HCT116 (cell line): ENCODE results near the gene ZNF330.

Source experiments
- CTCF ChIP-seq, 3 experiments: fragments of 200-600 bp in 1 of 3; sonication (generic) in 1 of 3; IDR thresholded peaks in 2 of 3; conservative IDR thresholded peaks in 1 of 3; 2 replicates each; pipeline ENCODE4 v1.5.1; 2012 to 2017; ENCODE audit warnings: low read depth in 2 of 3, low read length in 2 of 3, antibody characterized with exemption in 1 of 3, borderline replicate concordance in 1 of 3, control low read depth in 1 of 3, mild to moderate bottlenecking in 1 of 3, mixed read lengths in 1 of 3, mixed run types in 1 of 3, moderate library complexity in 1 of 3; ENCODE audit not compliant: insufficient read depth in 1 of 3
- POLR2A ChIP-seq: IDR thresholded peaks from 2 replicates; pipeline ENCODE4 v1.7.0; 2011; ENCODE audit warnings: borderline replicate concordance; ENCODE audit not compliant: insufficient read depth, insufficient read length; ENCODE audit errors: extremely low read depth
- REST ChIP-seq: IDR thresholded peaks from 2 replicates; pipeline ENCODE4 v1.6.1; 2012; ENCODE audit warnings: low read depth

GRCh38 chr4:141248486-141248885 is 27.8 kb downstream of the ZNF330 start:
- TF ChIP-seq REST, result no peak
- no peak for TF ChIP-seq CTCF (IDR thresholded peaks at IDR 0.05 in 2 of 3, conservative IDR thresholded peaks at IDR 0.05 in 1 of 3; ENCODE audit: borderline replicate concordance in 1 of 3, insufficient read depth in 1 of 3, low read depth in 2 of 3, low read length in 2 of 3)
- TF ChIP-seq POLR2A, result no peak
